IMR-90 (cell line): ENCODE measurements around the gene TSHZ3. TPM values are rescaled to one million over a fixed set of nuclear protein-coding genes. Genes with fewer than 3 reads are reported as not detected.

Source experiments
- ATAC-seq: fragments of 200-7000 bp; cut with Tn5 transposase; 2 replicates; pipeline ENCODE4 v1.9.1; 2020; ENCODE audit warnings: low read depth, mild to moderate bottlenecking, moderate library complexity
- BruUV-seq: library from RNA; stranded (reverse); fragments of 400-500 nt; replicated peaks from 2 replicates; lab custom pipeline; 2021; lab: Mats Ljungman, UMichigan
- CTCF ChIA-PET: fragments of 300-600 bp; formaldehyde crosslinking; extraction: SDS; loops from one replicate; lab custom pipeline; 2021; ENCODE audit warnings: antibody characterized with exemption; lab: Yijun Ruan, JAX
- POLR2A ChIA-PET: fragments of 300-600 bp; sonication (Branson Sonifier 250); formaldehyde crosslinking; loops from one replicate; lab custom pipeline; 2022; ENCODE audit warnings: antibody characterized with exemption; ENCODE audit not compliant: unreplicated experiment; lab: Charles Lee
- DNase-seq: peaks from one replicate; pipeline ENCODE4 v3.0.0; 2013
- H2AFZ ChIP-seq: replicated peaks from 2 replicates; pipeline ENCODE3; 2013; ENCODE audit warnings: low read length, mild to moderate bottlenecking; ENCODE audit not compliant: poor library complexity
- H2AK5ac ChIP-seq: 2 replicates; pipeline ENCODE4 v1.6.1; 2013; ENCODE audit warnings: low read depth, low read length, inconsistent platforms
- H2AK9ac ChIP-seq: replicated peaks from 2 replicates; pipeline ENCODE3; 2013; ENCODE audit warnings: mild to moderate bottlenecking, low read depth, low read length, moderate library complexity; ENCODE audit not compliant: poor library complexity
- H2BK120ac ChIP-seq: 2 replicates; pipeline ENCODE4 v1.6.1; 2013; ENCODE audit warnings: low read depth, low read length, inconsistent platforms
- H2BK15ac ChIP-seq: 3 replicates; pipeline ENCODE4 v1.6.1; 2013; ENCODE audit warnings: low read depth, low read length, inconsistent platforms
- H2BK20ac ChIP-seq: 2 replicates; pipeline ENCODE4 v1.6.1; 2013; ENCODE audit warnings: low read depth, mild to moderate bottlenecking, inconsistent platforms, low read length, moderate library complexity
- H2BK5ac ChIP-seq: 2 replicates; pipeline ENCODE4 v1.6.1; 2013; ENCODE audit warnings: mild to moderate bottlenecking, low read depth, low read length, inconsistent platforms; ENCODE audit not compliant: poor library complexity, severe bottlenecking
- H3K14ac ChIP-seq: replicated peaks from 2 replicates; pipeline ENCODE4 v1.6.1; 2013; ENCODE audit warnings: low read depth, low read length, inconsistent platforms
- H3K18ac ChIP-seq: 2 replicates; pipeline ENCODE4 v1.6.1; 2013; ENCODE audit warnings: low read depth, low read length, control low read depth
- H3K23ac ChIP-seq: 2 replicates; pipeline ENCODE4 v1.6.1; 2013; ENCODE audit warnings: low read depth, low read length, inconsistent platforms
- H3K27ac ChIP-seq: 2 replicates; pipeline ENCODE4 v1.5.1; 2013; ENCODE audit warnings: mild to moderate bottlenecking, control low read depth, low read length; ENCODE audit not compliant: insufficient read depth
- H3K27me3 ChIP-seq: 2 replicates; pipeline ENCODE4 v1.6.1; 2013; ENCODE audit warnings: low read length; ENCODE audit not compliant: control insufficient read depth, insufficient read depth
- H3K36me3 ChIP-seq: 2 replicates; pipeline ENCODE4 v1.6.1; 2013; ENCODE audit warnings: low read length, mixed read lengths; ENCODE audit not compliant: control insufficient read depth, insufficient read depth
- H3K4ac ChIP-seq: 2 replicates; pipeline ENCODE4 v1.6.1; 2013; ENCODE audit warnings: low read depth, low read length, inconsistent platforms
- H3K4me1 ChIP-seq: 2 replicates; pipeline ENCODE4 v1.6.1; 2013; ENCODE audit warnings: low read length, mixed read lengths; ENCODE audit not compliant: control insufficient read depth, insufficient read depth
- H3K4me2 ChIP-seq: 2 replicates; pipeline ENCODE4 v1.6.1; 2013; ENCODE audit warnings: low read depth, mild to moderate bottlenecking, control low read depth, low read length, moderate library complexity
- H3K4me3 ChIP-seq: 2 replicates; pipeline ENCODE4 v1.5.1; 2013; ENCODE audit warnings: low read depth, mild to moderate bottlenecking, control low read depth, low read length, moderate library complexity; ENCODE audit not compliant: insufficient read depth
- H3K56ac ChIP-seq: 2 replicates; pipeline ENCODE4 v1.6.1; 2013; ENCODE audit warnings: low read length, inconsistent platforms; ENCODE audit not compliant: insufficient read depth; ENCODE audit errors: extremely low read depth
- H3K79me1 ChIP-seq, 2 experiments: 2 replicates each; pipeline ENCODE4 v1.6.1; 2013; ENCODE audit warnings: low read length in 2 of 2, inconsistent platforms in 1 of 2, low read depth in 1 of 2
- H3K9ac ChIP-seq: 2 replicates; pipeline ENCODE4 v1.6.1; 2013; ENCODE audit warnings: low read depth, low read length, control low read depth
- H3K9me1 ChIP-seq: 2 replicates; pipeline ENCODE4 v1.6.1; 2013; ENCODE audit warnings: low read length, inconsistent platforms; ENCODE audit not compliant: insufficient read depth
- H3K9me3 ChIP-seq: 2 replicates; pipeline ENCODE4 v1.6.1; 2013; ENCODE audit warnings: low read length; ENCODE audit not compliant: control insufficient read depth, insufficient read depth
- H4K20me1 ChIP-seq: 2 replicates; pipeline ENCODE4 v1.6.1; 2013; ENCODE audit warnings: low read length, inconsistent platforms; ENCODE audit not compliant: insufficient read depth
- H4K5ac ChIP-seq: 2 replicates; pipeline ENCODE4 v1.6.1; 2013; ENCODE audit warnings: mild to moderate bottlenecking, low read depth, low read length, control low read depth
- H4K8ac ChIP-seq, 2 experiments: 2 replicates each; pipeline ENCODE4 v1.6.1; 2013; ENCODE audit warnings: low read depth in 2 of 2, low read length in 2 of 2, control low read depth in 1 of 2, inconsistent platforms in 1 of 2
- H4K91ac ChIP-seq: 2 replicates; pipeline ENCODE4 v1.6.1; 2013; ENCODE audit warnings: low read depth, low read length, inconsistent platforms; ENCODE audit not compliant: insufficient read depth
- BHLHE40 ChIP-seq: fragments of 150-350 bp; IDR thresholded peaks from 2 replicates; pipeline ENCODE4 v1.6.1; 2016; ENCODE audit warnings: mild to moderate bottlenecking, low read depth, low read length
- MXI1 ChIP-seq: IDR thresholded peaks from 2 replicates; pipeline ENCODE4 v1.6.1; 2012; ENCODE audit warnings: low read depth, mild to moderate bottlenecking, low read length, moderate library complexity, borderline replicate concordance
- RAD21 ChIP-seq: IDR thresholded peaks from 2 replicates; pipeline ENCODE4 v1.6.1; 2012; ENCODE audit warnings: low read length, improper control_type of control experiment
- WGBS, 2 experiments: methylation state at CpG; one replicate each; pipeline versions ENCODE4 v1.1.5 to v1.1.7; 2013; ENCODE audit warnings: missing lambda C conversion rate in 2 of 2; ENCODE audit not compliant: insufficient read length in 1 of 2; ENCODE audit errors: extremely low coverage in 2 of 2; 5-methylcytosine and 5-hydroxymethylcytosine counted together
- dilution Hi-C: fragments of 300-500 bp; cut with HindIII; formaldehyde crosslinking; loops from one replicate; pipeline ENCODE4 v1.14.3; 2018; ENCODE audit warnings: low sequenced_read_pairs; ENCODE audit not compliant: unreplicated experiment
- in situ Hi-C: fragments of 300-500 bp; cut with MboI; formaldehyde crosslinking; loops from 3 replicates; pipeline ENCODE4 v1.14.3; 2019; ENCODE audit warnings: low sequenced_read_pairs, inconsistent platforms, mixed read lengths
- intact Hi-C: fragments of 100-400 bp; cut with micrococcal nuclease; formaldehyde crosslinking; loops from 2 replicates; pipeline ENCODE4 v1.10.0; 2022
- polyA plus RNA-seq, 3 experiments: library from polyadenylated mRNA; depleted of rRNA; stranded (reverse); fragments of >200 nt; gene quantifications; 2 replicates each; pipeline ENCODE4 v1.2.3, GENCODE V29; 2012; ENCODE audit warnings: low replicate concordance in 1 of 3
- total RNA-seq: library from RNA; depleted of rRNA; stranded (reverse); fragments of >200 nt; gene quantifications from 2 replicates; pipeline ENCODE4 v1.2.3, GENCODE V29; 2012

The TSHZ3 gene
- total and polyA plus RNA-seq, 2 of the 4 experiments (the other 2 are of a cell fraction), result 8.1 to 13.0 TPM

GRCh38 chr19:31326329-31327028 is 22.8 kb downstream of the TSHZ3 start:
- H3K4me3 ChIP-seq, result no peak overlapping the region
- H3K56ac ChIP-seq, result 0 out of 2 replicates have a peak overlapping the region, but pooled peaks have one; percentile 45
- peak; percentile 70; the same call in 1 of the 2 replicates for TF ChIP-seq BHLHE40
- peak; percentile 91; the same call in 1 of the 2 replicates for TF ChIP-seq MXI1
- TF ChIP-seq RAD21, result no peak
- H3K4me2 ChIP-seq, result peak overlapping the region; percentile 76
- peak overlapping the region; percentile 50 for H2BK120ac ChIP-seq
- ChIA-PET POLR2A (interaction anchor here (0.6 kb wide), 1 partner anchor 129 kb away, joined by 5 read pairs; no protein-coding TSS in a partner anchor), CTCF (interaction anchor here (0.5 to 2.0 kb wide), 3 partner anchors 11 to 190 kb away, joined by 3 to 15 read pairs (median 4); no protein-coding TSS in a partner anchor)
- peak overlapping the region; percentile 16 for H3K18ac ChIP-seq
- H2AK5ac ChIP-seq, result peak overlapping the region; percentile 37; the same call in 1 of the 2 replicates
- peak overlapping the region; percentile 79 for H2AFZ ChIP-seq
- H4K91ac ChIP-seq, result peak overlapping the region; percentile 64
- intact Hi-C loops (no loop called here), in situ Hi-C loops (loop anchor here (25.0 kb wide), 1 partner anchor 1036 kb away; no protein-coding TSS in a partner anchor), dilution Hi-C loops (no loop called here)
- peak overlapping the region; percentile 70; the same call in 1 of the 2 replicates for H3K14ac ChIP-seq
- DNase-seq (peak; percentile 80), ATAC-seq (peak; percentile 92)
- peaks cover 37% of the 10 kb centered on the region for H3K9me1 ChIP-seq
- 0 out of 4 replicates have a peak overlapping the region, but pooled peaks of 1 of the 2 experiments have one; percentile 16 for H4K8ac ChIP-seq
- H3K4me1 ChIP-seq, result peaks cover 39% of the 10 kb centered on the region
- 70% methylated on average over 3 of the region's 14 CpGs; no CpG with 5 or more reads in 1 of the 2 experiments for WGBS, 2 experiments
- peak overlapping the region; percentile 74 for H2BK5ac ChIP-seq
- peaks cover 43% of the 10 kb centered on the region for H4K20me1 ChIP-seq
- H3K9ac ChIP-seq, result peak overlapping the region; percentile 26; the same call in 1 of the 2 replicates
- H3K9me3 ChIP-seq, result no peaks in the 10 kb centered on the region
- no peak overlapping the region for H4K5ac ChIP-seq
- peak overlapping the region; percentile 42 for H2AK9ac ChIP-seq
- H3K27ac ChIP-seq, result peak overlapping the region; percentile 70
- H3K23ac ChIP-seq, result peak overlapping the region; percentile 76; the same call in 1 of the 2 replicates
- H3K79me1 ChIP-seq, result peaks cover 33 to 86% of the 10 kb centered on the region in 2 experiments
- H2BK20ac ChIP-seq, result no peak overlapping the region
- H3K36me3 ChIP-seq, result peaks cover 9% of the 10 kb centered on the region
- H3K27me3 ChIP-seq, result no peaks in the 10 kb centered on the region
- H3K4ac ChIP-seq, result peak overlapping the region; percentile 80
- no TSS peak for BruUV-seq
- H2BK15ac ChIP-seq, result no peak overlapping the region
